H1 (cell line): ENCODE data around the gene CCDC12. TPM values are rescaled to one million over a fixed set of nuclear protein-coding genes. Genes with fewer than 3 reads are reported as not detected.

Experiments
- EZH2 ChIP-seq: fragments of 200-600 bp; sonication (generic); IDR thresholded peaks from 2 replicates; pipeline ENCODE4 v1.7.1; 2012; ENCODE audit warnings: low read depth, mild to moderate bottlenecking, moderate library complexity, low read length, inconsistent platforms; ENCODE audit not compliant: severe bottlenecking
- FOSL1 ChIP-seq: IDR thresholded peaks from 2 replicates; pipeline ENCODE4 v1.6.1; 2011; ENCODE audit warnings: mild to moderate bottlenecking, low read depth, low read length, moderate library complexity; ENCODE audit not compliant: insufficient read depth
- PHF8 ChIP-seq: fragments of 200-600 bp; sonication (generic); conservative IDR thresholded peaks from 2 replicates; pipeline ENCODE4 v1.7.1; 2012; ENCODE audit warnings: low read depth, mild to moderate bottlenecking, inconsistent platforms, low read length, moderate library complexity
- POU5F1 ChIP-seq: IDR thresholded peaks from 2 replicates; pipeline ENCODE4 v1.6.1; 2011; ENCODE audit warnings: low read depth, mild to moderate bottlenecking, low read length, moderate library complexity
- SP4 ChIP-seq: IDR thresholded peaks from 2 replicates; pipeline ENCODE4 v1.6.1; 2012; ENCODE audit warnings: low read length, inconsistent platforms
- polyA plus RNA-seq, 7 experiments: library from polyadenylated mRNA; depleted of rRNA in 3 of 7; stranded (reverse) in 5 of 7; unstranded in 2 of 7; fragments of >200 nt in 5 of 7; fragments of 200-250 nt in 2 of 7; gene quantifications; 1 replicate in 5 of 7; 2 replicates in 1 of 7; 4 replicates in 1 of 7; pipeline versions ENCODE4 v1.2.1 to v1.2.3, GENCODE V29; 2011 to 2013; ENCODE audit warnings: missing spikeins in 2 of 7, mixed read lengths in 2 of 7
- total RNA-seq: library from RNA; stranded (reverse); fragmentation: NEBNext Ultra II Directional; extraction: Animal tissue kit (Norgen Biotek cat#: 25700); gene quantifications from 2 replicates; pipeline ENCODE4 v1.2.1, GENCODE V29; 2021
- TF ChIP-seq, protein P1 (sequence below): IDR thresholded peaks from 2 replicates; pipeline ENCODE4 v1.6.1; 2012; ENCODE audit warnings: inconsistent platforms

The CCDC12 gene
- total and polyA plus RNA-seq, 2 of the 8 experiments (the other 6 are each of a cell fraction or from before 2014, with no cell fraction given), result 29.5 to 41.3 TPM

DNA sequence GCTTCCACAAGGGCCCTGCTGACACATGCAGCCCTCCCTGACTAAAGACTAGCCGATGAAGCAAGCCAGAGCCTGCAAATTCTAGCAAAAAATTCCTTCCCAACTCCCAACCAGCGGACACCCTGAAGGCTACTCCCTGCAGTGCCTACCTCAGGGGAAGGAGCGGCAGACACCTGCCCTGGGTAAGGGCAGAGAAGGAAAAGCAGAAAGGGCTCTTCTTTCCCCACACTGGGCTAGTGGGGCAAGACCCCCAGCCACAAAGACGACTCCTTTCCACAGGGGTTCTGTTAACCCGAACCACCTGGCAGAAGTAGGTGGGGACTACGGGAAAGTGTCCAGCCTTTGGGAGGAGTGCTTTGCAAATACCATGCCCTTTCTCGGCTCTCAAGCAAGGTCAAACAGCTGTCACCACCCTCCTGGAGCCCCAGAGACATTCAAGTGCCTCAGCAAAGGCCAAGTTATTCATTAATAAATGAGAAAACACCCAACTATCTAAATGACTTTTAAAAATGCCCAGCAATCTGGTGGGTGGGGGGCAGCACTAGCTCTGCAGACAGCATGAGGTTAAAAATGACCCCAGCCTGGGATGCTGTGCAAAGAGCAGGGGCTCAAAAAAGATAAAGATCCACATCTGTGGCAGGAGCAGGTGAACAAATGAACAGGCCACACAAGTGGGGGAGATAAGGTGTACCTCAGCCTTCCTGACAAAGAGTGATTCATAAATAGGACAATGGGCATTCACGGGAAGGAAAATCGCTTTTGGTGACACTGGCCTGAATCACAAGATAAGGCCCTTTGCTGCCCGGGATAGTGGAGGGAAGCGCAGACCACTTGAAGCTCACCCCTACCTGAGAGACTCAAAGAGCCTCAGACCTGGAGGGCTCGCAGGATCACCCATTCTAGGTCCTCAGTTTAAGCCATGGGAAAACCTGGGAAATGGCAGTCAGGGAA is 33.0 kb downstream of the CCDC12 start (continued):
- no peak for TF ChIP-seq FOSL1
- no peak for TF ChIP-seq EZH2
- no peak for TF ChIP-seq SP4
- no peak for TF ChIP-seq POU5F1
- TF ChIP-seq, protein P1, sequence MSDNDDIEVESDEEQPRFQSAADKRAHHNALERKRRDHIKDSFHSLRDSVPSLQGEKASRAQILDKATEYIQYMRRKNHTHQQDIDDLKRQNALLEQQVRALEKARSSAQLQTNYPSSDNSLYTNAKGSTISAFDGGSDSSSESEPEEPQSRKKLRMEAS, result no peak
- no peak for TF ChIP-seq PHF8
